HepG2 (cell line): ENCODE results near the gene NSMF. TPM values are rescaled to one million over a fixed set of nuclear protein-coding genes. Genes with fewer than 3 reads are reported as not detected.

Experiments
- AGO1 ChIP-seq: fragments of 200-400 bp; formaldehyde crosslinking; IDR thresholded peaks from 2 replicates; pipeline ENCODE4 v1.6.1; 2017; ENCODE audit warnings: mild to moderate bottlenecking, low read depth, low read length, moderate library complexity; ENCODE audit not compliant: poor library complexity, severe bottlenecking
- EED ChIP-seq: sonication (generic); formaldehyde crosslinking; IDR thresholded peaks from 2 replicates; pipeline ENCODE4 v1.5.0; 2020; ENCODE audit warnings: mild to moderate bottlenecking, missing genetic modification reagents
- MLX ChIP-seq: IDR thresholded peaks from 2 replicates; pipeline ENCODE4 v1.6.1; 2016
- SMC3 ChIP-seq: IDR thresholded peaks from 2 replicates; pipeline ENCODE4 v1.6.1; 2011; ENCODE audit warnings: low read length, improper control_type of control experiment
- USF2 ChIP-seq, 2 experiments: sonication (generic) in 1 of 2; formaldehyde crosslinking in 1 of 2; IDR thresholded peaks; 2 replicates each; pipeline versions ENCODE4 v1.5.1 to v1.6.1; 2011 to 2020; ENCODE audit warnings: borderline replicate concordance in 1 of 2, low read depth in 1 of 2, low read length in 1 of 2, mild to moderate bottlenecking in 1 of 2, missing genetic modification reagents in 1 of 2, moderate library complexity in 1 of 2
- ZNF318 ChIP-seq: sonication (generic); formaldehyde crosslinking; IDR thresholded peaks from 2 replicates; pipeline ENCODE4 v1.4.0; 2020; ENCODE audit warnings: mild to moderate bottlenecking, missing genetic modification reagents
- ZNF362 ChIP-seq: sonication (generic); formaldehyde crosslinking; IDR thresholded peaks from 2 replicates; pipeline ENCODE4 v1.4.0; 2020; ENCODE audit warnings: missing genetic modification reagents, mild to moderate bottlenecking, borderline replicate concordance
- ZNF496 ChIP-seq: sonication (generic); formaldehyde crosslinking; IDR thresholded peaks from 2 replicates; pipeline ENCODE4 v1.8.1; 2023; ENCODE audit warnings: mild to moderate bottlenecking, moderate library complexity, missing genetic modification reagents; ENCODE audit not compliant: insufficient replicate concordance
- ZNF670 ChIP-seq: sonication (generic); formaldehyde crosslinking; IDR thresholded peaks from 2 replicates; pipeline ENCODE4 v1.8.0; 2022; ENCODE audit warnings: mild to moderate bottlenecking, missing genetic modification reagents, borderline replicate concordance
- polyA plus RNA-seq, 8 experiments: library from polyadenylated mRNA; depleted of rRNA in 3 of 8; stranded (reverse) in 7 of 8; unstranded in 1 of 8; fragments of >200 nt; fragmentation: Illumina TruSeq in 4 of 8; extraction: Trizol in 4 of 8; gene quantifications; 2 replicates each; pipeline versions ENCODE4 v1.2.1 to v1.2.3, GENCODE V29; 2011 to 2016; ENCODE audit warnings: low read depth in 4 of 8, missing spikeins in 1 of 8, mixed read lengths in 1 of 8; ENCODE audit not compliant: insufficient read depth in 1 of 8
- total RNA-seq, 5 experiments: library from RNA; depleted of rRNA; stranded (reverse); fragments of >200 nt; fragmentation: Illumina TruSeq; extraction: Trizol; gene quantifications; 2 replicates each; pipeline ENCODE4 v1.2.3, GENCODE V29; 2016; ENCODE audit warnings: low read depth in 1 of 5
- TF ChIP-seq, protein P1 (sequence below): sonication (generic); formaldehyde crosslinking; IDR thresholded peaks from 2 replicates; pipeline ENCODE4 v1.4.0; 2020; ENCODE audit warnings: mild to moderate bottlenecking, missing genetic modification reagents

The NSMF gene
- total and polyA plus RNA-seq, 2 of the 13 experiments (the other 11 are each of a cell fraction or from before 2014, with no cell fraction given), result 44.3 to 183 TPM

DNA sequence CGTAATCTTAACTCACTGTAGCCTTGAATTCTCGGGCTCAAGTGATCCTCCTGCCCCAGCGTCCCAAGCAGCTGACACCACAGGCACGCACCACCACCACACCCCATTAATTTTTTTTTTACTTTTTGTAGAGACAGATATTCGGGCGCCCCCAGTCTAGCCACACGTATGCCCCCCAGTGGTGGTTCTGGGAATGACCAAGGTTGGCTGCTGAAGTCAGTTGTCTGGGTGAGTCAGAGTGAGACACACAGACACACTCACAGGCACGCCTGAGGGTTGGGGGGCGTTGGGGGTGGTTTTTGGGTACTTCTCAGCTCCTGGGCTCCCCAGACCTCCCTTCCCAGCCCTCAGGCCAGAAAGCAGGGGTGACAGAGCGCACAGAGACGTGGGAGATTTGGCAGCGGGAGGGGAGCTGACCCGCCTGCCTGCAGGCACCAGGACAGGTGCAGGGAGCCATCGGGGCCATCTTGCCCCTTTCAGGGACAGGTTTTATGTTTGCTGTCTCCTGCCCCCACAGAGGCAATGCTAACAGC lies 13.8 kb downstream of the NSMF start (continued):
- TF ChIP-seq ZNF318 (CRISPR knock-in tag) (0 out of 2 replicates have a peak, but pooled peaks have one; percentile 16), USF2 (IDR thresholded peaks at IDR 0.05; ENCODE audit: low read depth, low read length) (no peak), USF2 (CRISPR knock-in tag; IDR thresholded peaks at IDR 0.05; ENCODE audit: borderline replicate concordance) (no peak), ZNF670 (no peak), ZNF362 (CRISPR knock-in tag) (peak; percentile 85), ZNF496 (CRISPR knock-in tag) (no peak), AGO1 (peak; percentile 61), MLX (no peak), SMC3 (peak; percentile 67), EED (CRISPR knock-in tag) (no peak)
- TF ChIP-seq, protein P1, sequence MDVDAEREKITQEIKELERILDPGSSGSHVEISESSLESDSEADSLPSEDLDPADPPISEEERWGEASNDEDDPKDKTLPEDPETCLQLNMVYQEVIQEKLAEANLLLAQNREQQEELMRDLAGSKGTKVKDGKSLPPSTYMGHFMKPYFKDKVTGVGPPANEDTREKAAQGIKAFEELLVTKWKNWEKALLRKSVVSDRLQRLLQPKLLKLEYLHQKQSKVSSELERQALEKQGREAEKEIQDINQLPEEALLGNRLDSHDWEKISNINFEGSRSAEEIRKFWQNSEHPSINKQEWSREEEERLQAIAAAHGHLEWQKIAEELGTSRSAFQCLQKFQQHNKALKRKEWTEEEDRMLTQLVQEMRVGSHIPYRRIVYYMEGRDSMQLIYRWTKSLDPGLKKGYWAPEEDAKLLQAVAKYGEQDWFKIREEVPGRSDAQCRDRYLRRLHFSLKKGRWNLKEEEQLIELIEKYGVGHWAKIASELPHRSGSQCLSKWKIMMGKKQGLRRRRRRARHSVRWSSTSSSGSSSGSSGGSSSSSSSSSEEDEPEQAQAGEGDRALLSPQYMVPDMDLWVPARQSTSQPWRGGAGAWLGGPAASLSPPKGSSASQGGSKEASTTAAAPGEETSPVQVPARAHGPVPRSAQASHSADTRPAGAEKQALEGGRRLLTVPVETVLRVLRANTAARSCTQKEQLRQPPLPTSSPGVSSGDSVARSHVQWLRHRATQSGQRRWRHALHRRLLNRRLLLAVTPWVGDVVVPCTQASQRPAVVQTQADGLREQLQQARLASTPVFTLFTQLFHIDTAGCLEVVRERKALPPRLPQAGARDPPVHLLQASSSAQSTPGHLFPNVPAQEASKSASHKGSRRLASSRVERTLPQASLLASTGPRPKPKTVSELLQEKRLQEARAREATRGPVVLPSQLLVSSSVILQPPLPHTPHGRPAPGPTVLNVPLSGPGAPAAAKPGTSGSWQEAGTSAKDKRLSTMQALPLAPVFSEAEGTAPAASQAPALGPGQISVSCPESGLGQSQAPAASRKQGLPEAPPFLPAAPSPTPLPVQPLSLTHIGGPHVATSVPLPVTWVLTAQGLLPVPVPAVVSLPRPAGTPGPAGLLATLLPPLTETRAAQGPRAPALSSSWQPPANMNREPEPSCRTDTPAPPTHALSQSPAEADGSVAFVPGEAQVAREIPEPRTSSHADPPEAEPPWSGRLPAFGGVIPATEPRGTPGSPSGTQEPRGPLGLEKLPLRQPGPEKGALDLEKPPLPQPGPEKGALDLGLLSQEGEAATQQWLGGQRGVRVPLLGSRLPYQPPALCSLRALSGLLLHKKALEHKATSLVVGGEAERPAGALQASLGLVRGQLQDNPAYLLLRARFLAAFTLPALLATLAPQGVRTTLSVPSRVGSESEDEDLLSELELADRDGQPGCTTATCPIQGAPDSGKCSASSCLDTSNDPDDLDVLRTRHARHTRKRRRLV, result no peak
